ENCODE measurements around the gene PDCD2L.
"Not testable (repeated sequence)": the region's sequence is repeated elsewhere in the genome, so short reads cannot be mapped to it uniquely, and the experiment has no call there.

Gene PDCD2L

DNA sequence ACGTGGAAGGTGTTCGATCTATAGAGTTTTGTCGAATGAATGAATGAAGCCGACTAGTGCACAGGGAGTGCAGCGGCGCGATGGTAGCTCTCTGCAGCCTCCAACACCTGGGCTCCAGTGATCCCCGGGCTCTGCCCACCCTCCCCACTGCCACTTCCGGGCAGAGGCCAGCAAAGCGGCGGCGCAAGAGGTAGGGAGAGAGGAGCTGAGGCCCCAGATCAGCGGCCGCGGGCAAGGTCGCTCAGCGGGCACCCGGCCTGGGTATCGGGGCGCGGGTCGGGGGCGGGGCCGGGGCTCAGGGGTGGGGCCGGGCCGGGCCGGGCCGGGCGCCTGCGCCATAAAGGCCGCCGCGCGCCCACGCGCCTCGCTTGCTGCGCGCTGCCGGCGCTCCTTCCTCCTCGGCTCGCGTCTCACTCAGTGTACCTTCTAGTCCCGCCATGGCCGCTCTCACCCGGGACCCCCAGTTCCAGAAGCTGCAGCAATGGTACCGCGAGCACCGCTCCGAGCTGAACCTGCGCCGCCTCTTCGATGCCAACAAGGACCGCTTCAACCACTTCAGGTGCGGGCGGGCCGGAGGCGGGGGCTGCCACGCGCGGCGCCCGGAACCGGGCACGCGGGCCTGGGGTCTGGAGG, 39.3 kb upstream of the PDCD2L start, which contains the start of gene GPI:
TSS of gene GPI (plus strand) at position 367 of the 633 bp plus-strand sequence. CDS start at position 438, 71 bp downstream.
- peak; percentile 83 for DNase-seq (ENCODE audit: low read depth)
- Histone ChIP-seq H3K4me3 (ENCODE audit: low read length) (peak within 1 kb of the TSS; percentile 96), H3K27me3 (replicated peaks; ENCODE audit: control insufficient read depth, insufficient read depth, low read length) (no peaks in the 10 kb centered on the region), H3K36me3 (ENCODE audit: control insufficient read depth, insufficient read depth, low read length, severe bottlenecking) (peaks cover 28% of the 10 kb centered on the region), H3K9ac (ENCODE audit: low read length) (peak within 1 kb of the TSS; percentile 95), H3K9me3 (ENCODE audit: control insufficient read depth, low read length) (no peaks in the 10 kb centered on the region), H3K4me1 (ENCODE audit: control insufficient read depth, insufficient read depth, low read length) (peaks cover 19% of the 10 kb centered on the region)

GRCh38 chr19:34365463-34366401, 38.5 kb upstream of the PDCD2L start:
- peak; percentile 60 for DNase-seq (ENCODE audit: low read depth)
- peak overlapping the region; percentile 96 for H3K4me3 ChIP-seq (ENCODE audit: low read length)
- H3K9me3 ChIP-seq (ENCODE audit: control insufficient read depth, low read length) = no peaks in the 10 kb centered on the region
- peaks cover 36% of the 10 kb centered on the region for H3K36me3 ChIP-seq (ENCODE audit: control insufficient read depth, insufficient read depth, low read length, severe bottlenecking)
- no peaks in the 10 kb centered on the region for H3K27me3 ChIP-seq (replicated peaks; ENCODE audit: control insufficient read depth, insufficient read depth, low read length)
- H3K4me1 ChIP-seq (ENCODE audit: control insufficient read depth, insufficient read depth, low read length) = peaks cover 19% of the 10 kb centered on the region
- H3K9ac ChIP-seq (ENCODE audit: low read length) = peak overlapping the region; percentile 95

DNA sequence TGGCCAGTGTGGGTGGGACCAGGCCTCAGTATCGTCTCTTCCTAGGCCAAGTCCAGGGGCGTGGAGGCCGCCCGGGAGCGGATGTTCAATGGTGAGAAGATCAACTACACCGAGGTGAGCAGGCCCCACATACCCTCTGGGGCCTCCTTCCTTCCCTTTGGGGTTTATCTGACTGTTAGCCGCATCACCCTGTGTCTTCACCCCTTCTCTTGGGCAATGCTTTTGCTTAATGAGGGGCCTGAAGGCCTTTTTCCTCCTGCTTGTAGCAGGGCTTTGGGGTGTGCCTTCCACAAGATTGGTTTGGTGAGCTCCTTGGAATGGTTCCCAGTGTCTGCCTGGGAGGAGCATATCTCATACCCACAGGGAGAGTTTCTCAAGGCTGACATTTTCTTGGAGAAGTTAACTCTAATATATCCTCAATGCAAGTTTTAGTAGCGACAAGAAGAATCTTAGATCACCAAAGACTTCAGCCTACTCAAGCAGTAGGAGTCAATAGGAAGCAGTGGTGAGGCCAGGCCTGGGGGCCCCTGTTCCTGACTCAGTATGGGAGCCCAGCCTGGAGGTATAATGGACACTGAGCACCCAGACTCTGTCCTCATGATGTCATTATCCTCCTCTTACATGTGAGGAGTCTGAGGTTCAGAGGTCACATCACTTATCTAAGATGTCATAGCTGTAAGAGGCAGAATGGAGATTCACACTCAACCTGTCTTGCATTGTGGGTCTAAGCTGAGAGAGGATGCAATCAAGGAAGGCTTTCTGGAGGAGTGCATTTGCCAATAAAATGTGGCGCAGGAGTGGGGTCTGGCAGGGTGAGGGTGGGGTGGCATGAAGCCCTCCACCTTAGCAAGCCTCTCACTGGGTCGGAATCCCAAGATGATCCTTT, 37.2 kb upstream of the PDCD2L start:
- peak overlapping the region; percentile 95 for H3K9ac ChIP-seq (ENCODE audit: low read length)
- peak; percentile 83 for DNase-seq (ENCODE audit: low read depth)
- H3K4me3 ChIP-seq (ENCODE audit: low read length) = peak overlapping the region; percentile 96
- no peaks in the 10 kb centered on the region for H3K9me3 ChIP-seq (ENCODE audit: control insufficient read depth, low read length)
- H3K36me3 ChIP-seq (ENCODE audit: control insufficient read depth, insufficient read depth, low read length, severe bottlenecking) = peaks cover 45% of the 10 kb centered on the region
- no peaks in the 10 kb centered on the region for H3K27me3 ChIP-seq (replicated peaks; ENCODE audit: control insufficient read depth, insufficient read depth, low read length)
- peaks cover 19% of the 10 kb centered on the region for H3K4me1 ChIP-seq (ENCODE audit: control insufficient read depth, insufficient read depth, low read length)

- Histone ChIP-seq H3K27me3 (replicated peaks; ENCODE audit: control insufficient read depth, insufficient read depth, low read length) (no peaks in the 10 kb centered on the region), H3K36me3 (ENCODE audit: control insufficient read depth, insufficient read depth, low read length, severe bottlenecking) (peaks cover 47% of the 10 kb centered on the region), H3K9me3 (ENCODE audit: control insufficient read depth, low read length) (no peaks in the 10 kb centered on the region), H3K4me1 (ENCODE audit: control insufficient read depth, insufficient read depth, low read length) (peaks cover 19% of the 10 kb centered on the region), H3K9ac (ENCODE audit: low read length) (no peak overlapping the region), H3K4me3 (ENCODE audit: low read length) (no peak overlapping the region)
- no peak for DNase-seq (ENCODE audit: low read depth)
Observed at GRCh38 chr19:34367624-34367957, 36.6 kb upstream of the PDCD2L start.

DNA sequence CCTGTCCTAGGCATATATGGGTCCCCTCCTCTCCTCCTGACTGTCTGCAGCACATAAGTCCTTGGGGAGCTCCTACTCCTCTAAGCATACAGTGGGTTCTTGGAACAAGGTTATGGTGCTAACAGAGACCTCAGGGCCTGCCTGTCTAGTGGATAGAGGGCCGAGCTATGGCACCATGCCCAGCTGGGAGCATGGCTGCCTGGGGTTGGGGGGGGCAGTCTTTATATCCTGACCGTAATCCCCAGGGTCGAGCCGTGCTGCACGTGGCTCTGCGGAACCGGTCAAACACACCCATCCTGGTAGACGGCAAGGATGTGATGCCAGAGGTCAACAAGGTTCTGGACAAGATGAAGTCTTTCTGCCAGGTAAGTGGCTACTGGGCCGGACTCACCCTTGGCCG, 35.9 kb upstream of the PDCD2L start:
- Histone ChIP-seq H3K27me3 (replicated peaks; ENCODE audit: control insufficient read depth, insufficient read depth, low read length) (no peaks in the 10 kb centered on the region), H3K9ac (ENCODE audit: low read length) (no peak overlapping the region), H3K9me3 (ENCODE audit: control insufficient read depth, low read length) (no peaks in the 10 kb centered on the region), H3K4me1 (ENCODE audit: control insufficient read depth, insufficient read depth, low read length) (peaks cover 19% of the 10 kb centered on the region), H3K36me3 (ENCODE audit: control insufficient read depth, insufficient read depth, low read length, severe bottlenecking) (peaks cover 47% of the 10 kb centered on the region), H3K4me3 (ENCODE audit: low read length) (no peak overlapping the region)
- no peak for DNase-seq (ENCODE audit: low read depth)

DNA sequence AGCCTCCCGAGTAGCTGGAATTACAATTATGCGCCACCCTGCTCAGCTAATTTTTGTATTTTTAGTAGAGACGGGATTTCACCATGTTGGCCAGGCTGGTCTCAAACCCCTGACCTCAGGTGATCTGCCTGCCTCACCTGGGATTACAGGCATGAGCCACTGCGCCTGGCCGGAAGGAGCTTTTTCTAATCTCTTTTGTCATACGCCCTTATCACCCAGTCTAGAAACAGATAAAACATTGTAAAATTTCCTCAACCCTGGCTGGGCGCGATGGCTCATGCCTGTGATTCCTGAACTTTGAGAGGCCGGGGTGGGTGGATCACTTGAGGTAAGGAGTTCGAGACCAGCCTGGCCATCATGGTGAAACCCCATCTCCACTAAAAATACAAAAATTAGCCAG, 35.0 kb upstream of the PDCD2L start:
- H3K27me3 ChIP-seq (replicated peaks; ENCODE audit: control insufficient read depth, insufficient read depth, low read length); H3K9me3 ChIP-seq (ENCODE audit: control insufficient read depth, low read length); DNase-seq (ENCODE audit: low read depth); H3K4me3 ChIP-seq (ENCODE audit: low read length); H3K9ac ChIP-seq (ENCODE audit: low read length): not testable (repeated sequence)
- Histone ChIP-seq H3K4me1 (ENCODE audit: control insufficient read depth, insufficient read depth, low read length) (peaks cover 19% of the 10 kb centered on the region), H3K36me3 (ENCODE audit: control insufficient read depth, insufficient read depth, low read length, severe bottlenecking) (peaks cover 54% of the 10 kb centered on the region)

DNA sequence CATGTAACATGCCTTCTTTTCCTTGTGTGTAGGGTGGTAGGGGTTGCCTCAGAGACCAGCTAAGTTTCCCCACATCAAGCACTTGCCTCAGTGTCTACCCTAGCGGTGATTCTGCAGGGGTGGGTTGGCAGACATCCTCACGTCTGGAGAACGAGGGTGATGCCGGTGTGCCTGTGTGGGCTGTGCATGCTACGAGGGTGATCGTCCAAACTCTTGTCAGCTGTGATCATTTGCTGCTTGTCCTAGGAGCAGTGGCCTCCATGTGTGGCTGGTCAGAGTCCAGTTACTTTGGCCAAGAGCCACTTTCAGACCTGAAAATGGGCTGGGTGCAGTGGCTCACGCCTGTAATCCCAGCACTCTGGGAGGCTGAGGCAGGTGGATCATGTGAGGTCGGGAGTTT, 34.1 kb upstream of the PDCD2L start:
- Histone ChIP-seq H3K9ac (ENCODE audit: low read length) (no peak overlapping the region), H3K4me3 (ENCODE audit: low read length) (no peak overlapping the region), H3K36me3 (ENCODE audit: control insufficient read depth, insufficient read depth, low read length, severe bottlenecking) (peaks cover 63% of the 10 kb centered on the region), H3K9me3 (ENCODE audit: control insufficient read depth, low read length) (no peaks in the 10 kb centered on the region), H3K4me1 (ENCODE audit: control insufficient read depth, insufficient read depth, low read length) (peaks cover 19% of the 10 kb centered on the region), H3K27me3 (replicated peaks; ENCODE audit: control insufficient read depth, insufficient read depth, low read length) (no peaks in the 10 kb centered on the region)
- no peak for DNase-seq (ENCODE audit: low read depth)

GRCh38 chr19:34370983-34371382, 33.2 kb upstream of the PDCD2L start:
- H3K36me3 ChIP-seq (ENCODE audit: control insufficient read depth, insufficient read depth, low read length, severe bottlenecking) = peaks cover 72% of the 10 kb centered on the region

GRCh38 chr19:34373601-34374288, 30.5 kb upstream of the PDCD2L start:
- H3K9ac ChIP-seq (ENCODE audit: low read length) = no peak overlapping the region
- no peaks in the 10 kb centered on the region for H3K27me3 ChIP-seq (replicated peaks; ENCODE audit: control insufficient read depth, insufficient read depth, low read length)
- H3K9me3 ChIP-seq (ENCODE audit: control insufficient read depth, low read length) = no peaks in the 10 kb centered on the region
- DNase-seq (ENCODE audit: low read depth) = no peak
- peaks cover 2% of the 10 kb centered on the region for H3K4me1 ChIP-seq (ENCODE audit: control insufficient read depth, insufficient read depth, low read length)
- no peak overlapping the region for H3K4me3 ChIP-seq (ENCODE audit: low read length)
- peaks cover 77% of the 10 kb centered on the region for H3K36me3 ChIP-seq (ENCODE audit: control insufficient read depth, insufficient read depth, low read length, severe bottlenecking)

More at GRCh38 chr19:34370983-34371382, 33.2 kb upstream of the PDCD2L start:
- H3K4me1 ChIP-seq (ENCODE audit: control insufficient read depth, insufficient read depth, low read length) = peaks cover 21% of the 10 kb centered on the region
- H3K4me3 ChIP-seq (ENCODE audit: low read length) = no peak overlapping the region
- H3K27me3 ChIP-seq (replicated peaks; ENCODE audit: control insufficient read depth, insufficient read depth, low read length) = no peaks in the 10 kb centered on the region
- H3K9ac ChIP-seq (ENCODE audit: low read length) = no peak overlapping the region
- no peaks in the 10 kb centered on the region for H3K9me3 ChIP-seq (ENCODE audit: control insufficient read depth, low read length)
- no peak for DNase-seq (ENCODE audit: low read depth)

GRCh38 chr19:34375598-34375997, 28.6 kb upstream of the PDCD2L start:
- peaks cover 2% of the 10 kb centered on the region for H3K4me1 ChIP-seq (ENCODE audit: control insufficient read depth, insufficient read depth, low read length)

More at GRCh38 chr19:34375598-34375997, 28.6 kb upstream of the PDCD2L start:
- H3K36me3 ChIP-seq (ENCODE audit: control insufficient read depth, insufficient read depth, low read length, severe bottlenecking) = peaks cover 77% of the 10 kb centered on the region
- no peak overlapping the region for H3K9ac ChIP-seq (ENCODE audit: low read length)
- H3K4me3 ChIP-seq (ENCODE audit: low read length) = no peak overlapping the region
- DNase-seq (ENCODE audit: low read depth) = no peak
- H3K9me3 ChIP-seq (ENCODE audit: control insufficient read depth, low read length) = no peaks in the 10 kb centered on the region
- H3K27me3 ChIP-seq (replicated peaks; ENCODE audit: control insufficient read depth, insufficient read depth, low read length) = no peaks in the 10 kb centered on the region

Data from adipocyte (in vitro differentiated cells).